Stimulated activated naive B cell treated with anti-CD40 and anti-IgM and Interleukin-4, amounts not matched to agents 10 μg/mL and 1 μg/mL and 100 μg/mL, for 72 hours (primary cell): ENCODE results near the gene RAD51B.
A peak's percentile ranks its signal among the peaks of the same experiment; 100 is the strongest.
"Not testable (repeated sequence)": the region's sequence is repeated elsewhere in the genome, so short reads cannot be mapped to it uniquely, and the experiment has no call there.

Experiments
- ATAC-seq, 2 donors: fragments of 150-1000 bp; cut with Tn5 transposase; replicated peaks; 2 replicates each; pipeline ENCODE4 v1.10.0; 2021; ENCODE audit warnings: moderate library complexity in 1 of 2
- DNase-seq: peaks from one replicate; pipeline ENCODE4 v3.0.0; 2021
- H3K27ac Mint-ChIP-seq: one replicate; pipeline ENCODE4 v1.8.0; 2022; ENCODE audit warnings: mild to moderate bottlenecking, mixed read lengths
- H3K27me3 Mint-ChIP-seq, 2 donors: one replicate each; pipeline ENCODE4 v1.8.0; 2022; ENCODE audit warnings: mixed read lengths in 2 of 2
- H3K36me3 Mint-ChIP-seq, 2 donors: one replicate each; pipeline ENCODE4 v1.8.0; 2022; ENCODE audit warnings: mixed read lengths in 2 of 2, mild to moderate bottlenecking in 1 of 2
- H3K4me1 Mint-ChIP-seq, 2 donors: one replicate each; pipeline ENCODE4 v1.8.0; 2022; ENCODE audit warnings: mixed read lengths in 2 of 2, mild to moderate bottlenecking in 1 of 2
- H3K4me3 Mint-ChIP-seq, 2 donors: one replicate each; pipeline ENCODE4 v1.8.0; 2022; ENCODE audit warnings: mild to moderate bottlenecking in 2 of 2, mixed read lengths in 2 of 2, moderate library complexity in 1 of 2
- H3K9me3 Mint-ChIP-seq, 2 donors: one replicate each; pipeline ENCODE4 v1.8.0; 2022; ENCODE audit warnings: mixed read lengths in 2 of 2, mild to moderate bottlenecking in 1 of 2

RAD51B gene

GRCh38 chr14:68036202-68036601 lies 216.6 kb downstream of the RAD51B start:
- Mint-ChIP-seq H3K4me1 (peaks cover 5% of the 10 kb centered on the region in 2 donors), H3K27ac (no peak overlapping the region), H3K4me3 (no peak overlapping the region), H3K27me3 (no peaks in the 10 kb centered on the region), H3K9me3 (peaks cover 1% of the 10 kb centered on the region in 2 donors), H3K36me3 (peaks cover 6 to 18% of the 10 kb centered on the region in 2 donors)
- ATAC-seq (no peak), DNase-seq (no peak)

- H3K4me3 Mint-ChIP-seq, result no peak overlapping the region
- H3K36me3 Mint-ChIP-seq, result peaks cover 0 to 6% of the 10 kb centered on the region in 2 donors
- peak overlapping the region; percentile 34 for H3K27ac Mint-ChIP-seq
- ATAC-seq (peak; percentile 68 to 69), DNase-seq (no peak)
- no peaks in the 10 kb centered on the region for H3K27me3 Mint-ChIP-seq
- H3K9me3 Mint-ChIP-seq, result peaks cover 0 to 1% of the 10 kb centered on the region in 2 donors
- peaks cover 13 to 28% of the 10 kb centered on the region in 2 donors for H3K4me1 Mint-ChIP-seq
These were observed 220.0 kb downstream of the RAD51B start for GRCh38 chr14:68039593-68039992.

- DNase-seq, result no peak
- no peaks in the 10 kb centered on the region for H3K27me3 Mint-ChIP-seq
- H3K27ac Mint-ChIP-seq, result peak overlapping the region; percentile 1
- H3K36me3 Mint-ChIP-seq, result peaks cover 0 to 6% of the 10 kb centered on the region in 2 donors
- no peak for ATAC-seq
- H3K4me1 Mint-ChIP-seq, result peaks cover 15 to 31% of the 10 kb centered on the region in 2 donors
- H3K9me3 Mint-ChIP-seq, result peaks cover 0 to 1% of the 10 kb centered on the region in 2 donors
- H3K4me3 Mint-ChIP-seq, result no peak overlapping the region
These were observed 221.2 kb downstream of the RAD51B start for GRCh38 chr14:68040633-68041369.

GRCh38 chr14:68041876-68042354 lies 222.3 kb downstream of the RAD51B start:
- Mint-ChIP-seq H3K9me3 (peaks cover 0 to 1% of the 10 kb centered on the region in 2 donors), H3K36me3 (peaks cover 0 to 6% of the 10 kb centered on the region in 2 donors), H3K4me1 (peaks cover 15 to 31% of the 10 kb centered on the region in 2 donors), H3K27me3 (no peaks in the 10 kb centered on the region), H3K27ac (no peak overlapping the region), H3K4me3 (no peak overlapping the region)
- DNase-seq, result no peak
- ATAC-seq, result no peak

GRCh38 chr14:68042586-68043210 lies 223.1 kb downstream of the RAD51B start:
- Mint-ChIP-seq H3K4me3 (no peak overlapping the region), H3K36me3 (peaks cover 0 to 6% of the 10 kb centered on the region in 2 donors), H3K9me3 (peaks cover 0 to 1% of the 10 kb centered on the region in 2 donors), H3K4me1 (peaks cover 15 to 31% of the 10 kb centered on the region in 2 donors), H3K27me3 (no peaks in the 10 kb centered on the region), H3K27ac (peak overlapping the region; percentile 20)
- no peak for ATAC-seq
- no peak for DNase-seq

GRCh38 chr14:68043752-68044151 lies 224.2 kb downstream of the RAD51B start:
- peaks cover 15 to 31% of the 10 kb centered on the region in 2 donors for H3K4me1 Mint-ChIP-seq
- H3K27ac Mint-ChIP-seq, result peak overlapping the region; percentile 71
- ATAC-seq, result peak; percentile 92 to 94
- peak overlapping the region in 1 of 2 donors; percentile 22 for H3K4me3 Mint-ChIP-seq
- H3K27me3 Mint-ChIP-seq, result no peaks in the 10 kb centered on the region
- no peak for DNase-seq
- H3K36me3 Mint-ChIP-seq, result peaks cover 3 to 11% of the 10 kb centered on the region in 2 donors
- H3K9me3 Mint-ChIP-seq, result peaks cover 0 to 1% of the 10 kb centered on the region in 2 donors

- ATAC-seq, result no peak
- no peaks in the 10 kb centered on the region for H3K9me3 Mint-ChIP-seq
- no peak overlapping the region for H3K4me3 Mint-ChIP-seq
- no peak for DNase-seq
- no peaks in the 10 kb centered on the region for H3K27me3 Mint-ChIP-seq
- no peak overlapping the region for H3K27ac Mint-ChIP-seq
- H3K36me3 Mint-ChIP-seq, result peaks cover 4 to 17% of the 10 kb centered on the region in 2 donors
- peaks cover 10 to 20% of the 10 kb centered on the region in 2 donors for H3K4me1 Mint-ChIP-seq
These were observed 228.3 kb downstream of the RAD51B start for GRCh38 chr14:68047906-68048305.

- not testable (repeated sequence) for DNase-seq, H3K4me3 Mint-ChIP-seq, H3K27me3 Mint-ChIP-seq, H3K9me3 Mint-ChIP-seq, ATAC-seq, H3K27ac Mint-ChIP-seq
- H3K36me3 Mint-ChIP-seq, result peaks cover 4 to 17% of the 10 kb centered on the region in 2 donors
- H3K4me1 Mint-ChIP-seq, result peaks cover 6 to 11% of the 10 kb centered on the region in 2 donors
These were observed 229.2 kb downstream of the RAD51B start for GRCh38 chr14:68048815-68049214.

- no peaks in the 10 kb centered on the region for H3K27me3 Mint-ChIP-seq
- ATAC-seq (no peak), DNase-seq (no peak)
- no peaks in the 10 kb centered on the region for H3K4me1 Mint-ChIP-seq
- no peak overlapping the region for H3K4me3 Mint-ChIP-seq
- H3K27ac Mint-ChIP-seq, result no peak overlapping the region
- H3K36me3 Mint-ChIP-seq, result peaks cover 4 to 17% of the 10 kb centered on the region in 2 donors
- H3K9me3 Mint-ChIP-seq, result no peaks in the 10 kb centered on the region
These were observed 230.6 kb downstream of the RAD51B start for GRCh38 chr14:68050177-68050576.

GRCh38 chr14:68051146-68051545 lies 231.6 kb downstream of the RAD51B start:
- peaks cover 4 to 17% of the 10 kb centered on the region in 2 donors for H3K36me3 Mint-ChIP-seq
- H3K4me1 Mint-ChIP-seq, result no peaks in the 10 kb centered on the region
- no peaks in the 10 kb centered on the region for H3K27me3 Mint-ChIP-seq
- ATAC-seq, result no peak
- no peaks in the 10 kb centered on the region for H3K9me3 Mint-ChIP-seq
- DNase-seq, result no peak
- H3K27ac Mint-ChIP-seq, result no peak overlapping the region
- no peak overlapping the region for H3K4me3 Mint-ChIP-seq

GRCh38 chr14:68060198-68060597 lies 240.6 kb downstream of the RAD51B start:
- no peaks in the 10 kb centered on the region for H3K4me1 Mint-ChIP-seq

GRCh38 chr14:68062651-68063050 lies 243.1 kb downstream of the RAD51B start:
- peaks cover 13 to 15% of the 10 kb centered on the region in 2 donors for H3K9me3 Mint-ChIP-seq
- no peak for DNase-seq

More at GRCh38 chr14:68060198-68060597, 240.6 kb downstream of the RAD51B start:
- no peak overlapping the region for H3K4me3 Mint-ChIP-seq
- H3K9me3 Mint-ChIP-seq, result peaks cover 12 to 15% of the 10 kb centered on the region in 2 donors
- peaks cover 14 to 34% of the 10 kb centered on the region in 2 donors for H3K36me3 Mint-ChIP-seq
- H3K27ac Mint-ChIP-seq, result no peak overlapping the region
- ATAC-seq, result no peak
- no peak for DNase-seq
- no peaks in the 10 kb centered on the region for H3K27me3 Mint-ChIP-seq

GRCh38 chr14:68065322-68065721 lies 245.7 kb downstream of the RAD51B start:
- Mint-ChIP-seq H3K36me3 (peaks cover 23 to 49% of the 10 kb centered on the region in 2 donors), H3K27me3 (no peaks in the 10 kb centered on the region), H3K4me1 (no peaks in the 10 kb centered on the region), H3K27ac (no peak overlapping the region), H3K4me3 (no peak overlapping the region), H3K9me3 (peaks cover 24 to 28% of the 10 kb centered on the region in 2 donors)
- DNase-seq (no peak), ATAC-seq (no peak)

More at GRCh38 chr14:68062651-68063050, 243.1 kb downstream of the RAD51B start:
- H3K27ac Mint-ChIP-seq, result no peak overlapping the region
- H3K36me3 Mint-ChIP-seq, result peaks cover 15 to 35% of the 10 kb centered on the region in 2 donors
- no peaks in the 10 kb centered on the region for H3K27me3 Mint-ChIP-seq
- no peak for ATAC-seq
- H3K4me1 Mint-ChIP-seq, result no peaks in the 10 kb centered on the region
- no peak overlapping the region for H3K4me3 Mint-ChIP-seq

- Mint-ChIP-seq H3K27me3 (no peaks in the 10 kb centered on the region), H3K9me3 (peaks cover 30 to 33% of the 10 kb centered on the region in 2 donors), H3K27ac (no peak overlapping the region), H3K4me3 (no peak overlapping the region), H3K36me3 (peaks cover 32 to 39% of the 10 kb centered on the region in 2 donors), H3K4me1 (peaks cover 14 to 26% of the 10 kb centered on the region in 2 donors)
- peak; percentile 43 to 63 for ATAC-seq
- DNase-seq, result no peak
These were observed 255.3 kb downstream of the RAD51B start for GRCh38 chr14:68074765-68075381.
